IPS-11a (cell line): ENCODE data around the gene FBXO44.
A peak's percentile ranks its signal among the peaks of the same experiment; 100 is the strongest.
"Not testable (repeated sequence)": the region's sequence is repeated elsewhere in the genome, so short reads cannot be mapped to it uniquely, and the experiment has no call there.

Source experiments
- H3K4me3 ChIP-seq: one replicate; pipeline ENCODE4 v1.5.1; 2013; ENCODE audit warnings: low read depth, low read length, control low read depth

The FBXO44 gene

DNA sequence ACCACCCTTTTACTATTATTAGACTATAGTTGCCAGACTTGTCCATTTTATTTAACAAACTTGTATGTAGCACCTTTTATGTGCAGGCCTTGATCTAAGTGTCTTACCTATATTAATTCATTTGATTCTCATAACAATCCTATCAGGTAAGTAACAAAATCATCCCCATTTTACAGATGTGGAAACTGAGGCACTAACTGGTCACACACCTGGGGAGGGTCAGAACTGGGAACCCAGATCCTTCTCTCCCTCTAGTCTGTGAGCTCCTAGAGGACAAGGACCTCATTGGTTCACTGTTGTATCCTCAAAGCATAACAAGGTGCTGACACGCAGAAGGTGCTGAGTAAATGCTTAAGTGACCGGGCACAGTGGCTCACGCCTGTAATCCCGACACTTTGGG lies 15.3 kb upstream of the FBXO44 start:
- no peak overlapping the region for H3K4me3 ChIP-seq

DNA sequence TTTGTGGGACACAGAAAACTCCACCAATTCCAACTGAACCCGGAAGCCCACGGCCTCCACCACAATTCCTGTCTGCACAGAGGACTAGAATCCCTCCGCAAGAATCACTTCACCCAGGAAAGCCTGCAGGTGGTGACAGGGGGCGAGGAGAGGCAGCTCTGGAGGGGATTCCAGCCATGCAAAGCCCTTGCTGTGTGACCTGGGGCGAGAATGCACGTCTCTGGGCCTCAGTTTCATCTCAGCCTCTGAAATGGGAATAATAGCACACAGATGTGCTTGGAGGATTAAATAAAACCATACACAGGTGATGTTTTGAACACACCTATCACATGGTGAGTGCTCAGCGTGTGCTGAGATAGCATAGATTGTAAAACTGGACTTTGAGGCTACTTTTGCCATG lies 14.6 kb upstream of the FBXO44 start:
- no peak overlapping the region for H3K4me3 ChIP-seq

DNA sequence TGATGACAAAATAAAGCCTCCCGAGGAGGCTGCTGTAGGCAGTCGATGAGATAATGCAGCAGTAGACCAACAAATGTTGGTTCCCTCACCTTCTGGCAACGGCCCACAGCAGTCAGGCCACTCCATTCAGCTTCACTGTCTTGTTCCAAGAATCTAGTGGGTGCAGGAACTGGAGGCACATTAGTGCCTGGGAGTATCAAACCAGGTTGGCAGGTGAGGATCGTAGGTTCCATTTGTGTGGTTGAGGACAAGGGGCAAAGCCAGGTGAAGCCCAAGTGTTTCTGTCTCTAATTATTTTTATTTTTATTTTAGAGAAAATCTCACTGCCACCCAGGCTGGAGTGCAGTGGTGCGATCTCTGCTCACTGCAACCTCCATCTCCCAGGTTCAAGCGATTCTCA lies 13.7 kb upstream of the FBXO44 start:
- no peak overlapping the region for H3K4me3 ChIP-seq

DNA sequence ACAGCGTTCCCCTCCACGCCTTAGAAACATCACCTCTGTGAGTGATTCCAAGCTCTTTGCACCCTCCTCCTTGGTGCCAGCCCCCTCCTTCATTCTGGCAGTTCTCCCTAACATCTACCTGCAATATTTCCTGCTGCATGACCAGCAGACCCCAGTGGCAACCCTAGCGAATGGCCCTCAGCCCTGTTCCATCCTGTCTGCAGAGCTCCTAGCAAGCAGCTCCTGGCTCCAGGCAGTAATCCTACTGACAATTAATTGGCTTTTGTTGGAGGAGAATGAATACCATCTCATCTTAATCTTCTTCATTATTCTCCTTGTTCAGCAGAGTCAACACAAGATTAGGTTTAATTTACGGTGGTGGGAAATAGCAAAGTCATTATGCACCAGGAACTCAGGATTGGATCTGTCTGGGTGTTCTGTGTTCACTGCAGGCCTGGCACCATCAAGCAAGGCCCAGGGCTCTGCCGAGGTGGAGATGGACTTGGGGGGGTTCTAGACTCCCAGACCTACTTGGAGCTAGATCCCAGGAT lies 12.8 kb upstream of the FBXO44 start:
- H3K4me3 ChIP-seq = no peak overlapping the region

DNA sequence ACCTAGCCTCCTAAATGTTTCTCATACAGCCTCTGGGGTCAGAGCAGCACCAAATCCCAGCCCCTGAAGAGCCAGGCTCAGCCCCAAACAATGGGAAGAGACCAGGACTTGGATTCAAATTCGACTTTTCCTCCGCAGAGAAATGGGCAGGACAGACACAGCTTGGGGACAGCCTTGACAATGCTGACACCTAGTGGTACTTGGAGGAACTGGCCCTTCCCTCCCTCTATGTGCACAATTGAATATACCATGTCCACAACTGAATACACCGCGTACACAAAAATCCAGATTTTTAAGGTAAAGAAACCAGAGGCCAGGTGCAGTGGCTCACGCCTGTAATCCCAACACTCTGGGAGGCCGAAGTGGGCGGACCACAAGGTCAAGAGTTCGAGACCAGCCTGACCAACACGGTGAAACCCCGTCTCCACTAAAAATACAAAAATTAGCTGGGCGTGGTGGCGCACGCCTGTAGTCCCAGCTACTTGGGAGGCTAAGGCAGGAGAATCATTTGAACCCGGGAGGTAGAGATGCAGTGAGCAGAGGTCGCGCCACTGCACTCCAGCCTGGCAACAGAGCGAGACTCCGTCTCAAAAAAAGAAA lies 12.2 kb upstream of the FBXO44 start:
- not testable (repeated sequence) for H3K4me3 ChIP-seq

DNA sequence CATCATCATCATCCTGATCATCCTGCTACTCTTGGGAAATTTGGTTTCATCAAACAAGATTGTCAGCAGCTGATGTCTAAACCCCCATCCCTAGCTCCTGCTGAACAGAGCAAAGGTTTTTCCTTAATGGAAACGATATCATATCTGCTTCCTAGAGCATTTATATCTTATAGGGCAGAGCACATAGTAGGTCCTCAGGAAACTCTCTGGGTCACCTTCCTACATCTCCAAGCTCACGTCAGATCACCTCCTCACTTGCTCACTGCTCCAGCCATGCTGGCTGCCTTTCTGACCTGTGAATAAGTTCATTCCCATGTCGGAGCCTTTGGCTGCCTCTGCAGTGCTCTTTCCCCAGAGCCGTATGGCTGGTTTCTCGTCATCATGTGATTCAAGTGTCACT lies 10.9 kb upstream of the FBXO44 start:
- no peak overlapping the region for H3K4me3 ChIP-seq

DNA sequence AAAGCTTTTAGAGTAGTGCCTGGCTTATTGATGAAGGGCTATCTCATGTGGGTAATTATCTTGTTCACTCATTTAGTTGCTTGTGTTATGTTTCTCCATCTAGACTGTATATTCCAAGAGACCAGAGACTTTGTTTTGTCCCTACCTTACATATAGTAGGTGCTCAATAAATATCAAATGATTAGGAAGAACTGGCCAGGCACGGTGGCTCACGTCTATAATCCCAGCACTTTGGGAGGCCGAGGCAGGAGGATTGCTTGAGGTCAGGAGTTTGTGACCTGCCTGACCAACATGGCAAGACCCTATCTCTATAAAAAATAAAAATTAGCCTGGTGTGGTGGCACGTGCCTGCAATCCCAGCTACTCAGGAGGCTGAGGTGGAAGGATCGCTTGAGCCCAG lies 9.4 kb upstream of the FBXO44 start:
- H3K4me3 ChIP-seq = no peak overlapping the region

DNA sequence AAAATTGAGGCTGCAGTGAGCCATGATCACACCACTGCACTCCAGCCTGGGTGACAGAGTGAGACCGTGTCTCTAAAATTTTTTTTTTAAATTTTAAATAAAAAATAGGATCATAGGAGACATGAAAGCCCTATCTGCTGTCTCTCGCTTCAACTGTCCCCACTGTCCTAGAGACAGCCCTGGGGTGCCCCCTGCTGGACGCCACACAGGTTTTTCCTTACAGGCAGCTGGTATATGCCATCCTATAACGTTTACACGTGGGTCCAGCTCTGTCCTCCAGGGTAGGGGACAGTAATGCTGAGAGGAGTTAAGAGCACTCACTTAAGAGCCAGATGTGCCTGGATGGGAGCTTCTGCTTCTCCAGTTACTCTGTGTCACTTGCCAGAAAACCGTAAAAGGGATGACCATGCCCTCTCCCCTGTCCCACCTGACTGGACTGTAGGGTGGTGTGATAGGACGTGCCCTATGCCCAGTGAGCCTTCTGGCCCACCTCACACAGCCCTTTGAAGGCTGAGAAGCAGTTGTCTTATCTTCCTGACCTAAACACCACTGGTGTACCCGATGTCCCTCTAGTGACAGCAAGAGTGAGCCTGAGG lies 8.9 kb upstream of the FBXO44 start:
- H3K4me3 ChIP-seq = no peak overlapping the region

DNA sequence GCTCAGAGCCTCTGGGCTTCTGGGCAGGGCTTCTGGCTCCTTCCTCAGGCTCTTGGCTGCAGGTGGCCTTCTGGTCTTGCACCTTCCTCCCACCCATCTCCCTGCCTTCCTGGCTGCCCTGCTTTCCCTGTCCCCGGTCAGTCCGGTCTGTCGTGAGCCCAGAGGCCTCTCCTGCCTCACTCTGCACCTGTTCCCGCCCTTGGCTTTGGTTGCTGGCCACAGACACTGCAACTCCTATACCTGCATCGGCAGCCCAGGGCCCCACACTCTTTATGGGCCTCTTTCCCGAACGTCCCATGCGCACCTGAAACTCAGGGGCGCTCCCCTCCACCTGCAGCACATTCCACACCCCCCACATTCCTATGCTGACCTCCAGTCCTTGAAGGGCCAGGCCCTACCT lies 8.4 kb upstream of the FBXO44 start:
- no peak overlapping the region for H3K4me3 ChIP-seq

DNA sequence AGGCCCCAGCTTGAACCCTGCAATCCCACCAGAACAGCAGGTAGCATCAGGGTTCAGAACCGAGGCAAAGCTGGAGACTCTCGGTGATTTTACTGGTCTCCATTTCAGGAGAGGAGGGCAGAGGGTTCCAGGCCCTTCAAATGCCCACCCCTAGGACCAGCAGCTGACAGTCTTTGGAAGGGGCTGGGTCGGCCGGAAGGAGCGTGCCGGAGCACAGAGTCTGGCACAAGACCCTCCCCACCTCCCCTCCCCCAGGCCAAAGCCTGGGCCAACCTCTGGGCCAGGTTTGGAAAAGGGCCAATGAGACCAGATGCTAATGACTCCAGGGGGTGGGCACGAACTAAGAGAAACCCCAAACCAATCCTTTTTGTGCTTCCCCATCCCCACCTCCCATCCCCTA lies 7.3 kb upstream of the FBXO44 start:
- no peak overlapping the region for H3K4me3 ChIP-seq

DNA sequence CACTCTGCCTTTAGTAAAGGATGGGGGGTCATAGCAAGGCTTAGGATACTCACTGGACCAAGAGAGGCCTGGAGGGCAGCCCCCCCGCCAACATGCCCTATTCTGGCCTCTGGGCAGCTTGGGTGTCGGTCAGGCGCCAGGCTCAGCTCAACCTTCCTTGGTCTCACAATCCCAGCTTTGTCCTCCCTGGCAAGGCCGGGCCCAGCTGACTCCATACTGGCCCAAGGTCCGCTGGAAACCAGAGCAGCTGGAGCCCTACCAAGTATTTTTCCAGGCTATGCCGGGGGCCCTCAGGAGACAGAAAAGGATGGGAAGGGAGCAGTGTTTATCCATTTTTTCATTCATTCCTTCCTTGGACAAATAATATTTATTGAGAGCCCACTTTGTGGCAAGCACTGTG lies 6.6 kb upstream of the FBXO44 start:
- no peak overlapping the region for H3K4me3 ChIP-seq

DNA sequence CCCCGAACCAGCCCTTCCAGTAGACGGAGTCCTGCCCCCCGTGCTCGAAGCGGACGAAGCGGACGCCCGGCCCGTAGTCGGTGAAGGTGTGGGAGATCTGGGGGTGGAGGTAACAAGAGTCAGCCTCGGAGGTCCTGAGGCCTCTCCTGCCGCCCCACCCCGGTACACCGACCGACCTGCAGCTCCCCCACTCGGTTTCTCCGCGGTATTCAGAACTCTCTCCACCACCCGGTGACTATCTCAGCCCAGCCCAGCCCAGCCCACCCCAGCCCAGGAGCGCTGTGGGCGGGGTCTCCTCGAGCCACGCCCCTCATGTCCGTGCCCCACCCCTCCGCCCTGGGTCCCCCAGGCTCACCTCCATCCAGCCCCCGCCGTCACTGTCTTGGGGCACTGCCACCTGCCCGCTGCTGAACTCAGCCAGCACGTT lies 5.9 kb upstream of the FBXO44 start:
- H3K4me3 ChIP-seq = no peak overlapping the region

DNA sequence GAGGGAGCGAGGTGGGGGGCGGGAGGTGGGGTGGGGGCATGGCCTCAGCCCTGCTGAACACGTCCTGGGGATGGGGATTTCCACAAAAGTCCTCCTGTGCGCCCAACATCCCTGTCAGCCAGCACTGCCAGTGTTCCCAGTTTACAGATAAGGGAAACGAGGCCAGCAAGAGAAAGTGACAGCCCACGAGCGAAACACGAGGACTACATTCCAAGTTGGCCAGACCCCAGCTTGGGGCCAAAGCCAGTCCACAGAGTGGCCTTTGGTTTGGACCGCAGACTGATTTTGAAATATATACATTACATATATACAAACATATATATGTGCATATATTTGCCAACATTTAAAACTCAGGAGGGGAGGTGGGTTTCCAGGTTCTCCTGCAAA lies 5.4 kb upstream of the FBXO44 start:
- no peak overlapping the region for H3K4me3 ChIP-seq

DNA sequence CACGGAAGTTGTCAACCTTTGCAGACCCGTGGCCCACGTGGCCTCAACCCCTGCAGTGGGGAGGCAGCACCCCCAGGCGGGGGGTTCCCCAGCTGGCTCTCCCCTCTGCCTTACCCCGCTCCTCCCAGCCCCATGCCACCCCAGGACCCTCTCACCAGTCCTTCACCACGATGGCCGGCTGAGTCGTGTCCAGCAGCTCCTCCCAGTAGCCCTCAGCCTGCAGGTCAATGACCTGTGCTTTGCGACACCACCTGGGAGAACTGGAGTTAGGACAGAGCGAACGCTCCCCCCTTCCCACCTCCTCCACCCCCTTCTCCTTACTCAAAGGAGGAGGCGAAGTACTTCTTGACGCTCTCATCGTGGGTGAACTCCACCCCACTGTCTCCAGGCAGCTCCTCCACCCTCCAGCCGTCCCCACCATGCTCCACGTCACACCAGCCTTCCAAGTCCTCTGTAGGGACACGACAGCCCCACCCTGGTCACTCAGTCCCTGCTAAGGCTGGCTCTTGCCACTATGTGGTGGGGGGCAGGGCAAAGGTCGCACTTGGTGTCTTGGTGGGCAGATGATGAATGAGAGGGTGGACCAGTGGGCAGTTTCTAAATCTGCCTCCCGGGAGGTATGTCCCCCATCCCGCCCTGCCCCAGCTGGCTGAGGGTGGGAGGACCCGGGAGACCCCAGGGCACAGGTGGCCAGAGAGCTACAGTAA lies 4.9 kb upstream of the FBXO44 start:
- no peak overlapping the region for H3K4me3 ChIP-seq

DNA sequence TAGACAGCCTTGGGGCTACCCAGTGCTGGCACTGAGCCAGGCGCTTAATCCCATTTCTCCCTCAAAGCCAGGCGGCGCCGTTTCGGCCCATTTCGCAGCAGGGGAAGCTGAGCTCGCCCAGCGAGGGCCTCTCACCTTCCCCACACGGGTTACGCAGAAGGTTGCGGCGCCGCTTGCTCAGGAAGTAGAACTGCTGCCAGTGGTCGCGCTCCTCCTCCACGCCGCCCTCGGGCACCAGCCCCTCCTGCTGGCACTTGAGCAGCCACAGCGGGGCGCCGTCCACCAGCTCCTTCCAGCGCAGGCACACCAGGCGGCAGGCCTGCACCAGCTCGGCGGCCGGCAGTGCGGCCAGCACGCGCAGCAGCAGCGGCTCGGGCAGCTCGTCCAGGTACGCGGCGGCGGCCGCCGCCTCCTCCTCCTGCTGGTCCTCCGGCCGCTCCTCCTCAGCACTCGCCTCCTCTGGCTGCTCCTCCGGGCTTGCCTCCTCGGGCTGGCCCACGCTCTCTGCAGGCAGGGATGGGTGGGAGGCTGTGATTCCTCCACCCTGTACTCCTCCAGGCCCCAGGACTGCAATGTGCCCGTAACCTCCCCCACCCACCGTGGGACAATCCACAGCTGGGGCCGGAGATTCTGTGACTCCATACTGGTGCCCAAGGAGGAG lies 4.2 kb upstream of the FBXO44 start:
- H3K4me3 ChIP-seq = no peak overlapping the region

DNA sequence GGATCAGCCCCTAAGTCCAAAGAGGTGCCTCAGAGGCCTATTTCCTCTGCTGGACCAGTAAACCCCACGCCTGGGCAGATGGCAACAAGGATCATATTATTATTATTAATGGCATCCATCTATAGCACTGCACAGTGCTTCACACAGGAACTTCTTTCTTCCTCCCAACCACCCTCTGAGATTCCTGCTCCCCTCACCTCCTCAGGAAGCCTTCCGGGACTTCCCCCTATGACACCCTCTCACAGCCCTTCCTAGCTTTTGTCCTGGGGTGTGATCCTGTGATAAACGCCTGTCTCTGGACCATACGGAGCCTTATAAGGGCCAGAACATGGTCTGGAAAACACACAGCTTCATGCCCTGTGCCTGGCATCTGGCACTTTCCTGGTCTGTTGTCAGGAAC lies 3.7 kb upstream of the FBXO44 start:
- H3K4me3 ChIP-seq = no peak overlapping the region

DNA sequence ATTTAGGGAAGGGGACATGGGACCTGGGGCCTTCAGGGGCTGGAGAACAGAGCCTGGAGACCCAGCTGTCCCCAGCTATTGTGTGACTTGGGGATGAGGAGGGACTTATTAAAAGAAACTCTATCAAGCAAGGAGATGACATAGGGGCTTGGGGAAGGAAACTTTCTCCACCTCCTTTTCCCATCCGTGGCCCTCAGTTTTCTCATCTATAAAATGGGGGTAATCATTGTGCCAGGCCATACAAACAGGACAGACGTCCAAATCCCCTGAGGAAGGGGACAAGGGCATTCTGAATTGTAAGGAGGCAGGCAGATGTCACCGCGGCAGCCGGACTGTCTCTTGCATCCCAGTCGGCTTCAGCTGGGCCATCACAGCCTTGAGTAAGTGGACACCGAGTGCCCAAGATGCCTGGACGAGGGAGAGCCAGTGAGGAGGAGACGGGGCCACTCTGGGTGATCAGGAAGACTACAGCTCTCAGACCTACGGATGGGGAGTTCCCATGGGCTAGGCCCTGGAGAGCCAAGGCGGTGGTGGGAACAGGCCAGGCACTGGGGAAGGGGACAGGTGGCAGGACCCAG lies 2.4 kb upstream of the FBXO44 start:
- H3K4me3 ChIP-seq = no peak overlapping the region

DNA sequence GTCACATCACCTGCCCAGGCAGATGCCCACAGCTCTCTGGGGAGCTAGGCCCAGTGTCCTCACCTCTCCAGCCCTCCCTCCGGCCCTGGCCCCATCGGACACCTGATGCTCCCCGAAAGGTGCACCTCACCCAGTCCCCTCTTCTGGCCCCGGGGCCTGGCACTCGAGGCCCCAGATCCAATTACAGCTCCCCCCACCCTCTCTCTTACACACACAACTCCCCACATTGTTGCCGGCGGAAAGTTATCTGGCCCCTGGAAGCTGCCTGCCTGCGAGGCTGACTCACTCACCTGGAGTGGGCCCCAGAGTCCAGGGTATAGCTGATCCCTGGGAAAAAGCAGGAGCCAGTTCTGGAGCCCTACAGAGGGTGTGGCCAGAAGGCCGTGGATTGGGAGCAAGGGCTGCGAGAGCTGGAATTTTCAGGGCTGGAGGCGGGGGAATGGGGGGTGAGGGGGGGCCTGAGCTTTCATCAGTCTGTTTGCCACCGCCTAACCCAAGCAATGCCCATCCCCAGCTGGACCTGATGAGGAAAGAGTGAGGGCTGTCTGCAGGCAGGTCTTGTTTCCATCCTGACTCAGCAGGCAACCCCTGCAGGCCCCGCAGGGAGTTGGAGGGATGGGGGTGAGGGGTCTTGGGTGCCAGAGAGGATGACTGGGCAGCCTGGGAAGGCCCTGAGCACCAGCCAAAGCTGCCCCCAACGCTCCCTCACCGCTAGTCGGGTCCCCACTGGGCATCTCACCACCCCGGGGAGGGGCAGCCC lies 1.4 kb upstream of the FBXO44 start:
- H3K4me3 ChIP-seq = peak overlapping the region; percentile 51

DNA sequence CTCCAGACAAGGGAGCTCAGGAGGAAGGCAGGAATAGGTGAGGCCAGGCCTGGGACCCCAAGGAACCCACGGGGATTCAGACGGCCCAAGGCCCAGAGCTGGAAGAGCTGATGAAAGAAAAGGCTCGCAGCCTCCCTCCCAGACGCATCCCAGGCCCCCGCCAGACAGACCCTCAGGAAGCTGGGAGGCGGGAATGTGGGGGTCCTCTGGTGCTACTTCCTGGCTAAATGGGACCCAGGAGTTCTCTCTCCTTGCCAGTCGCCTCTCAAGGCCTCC lies 878 bp upstream of the FBXO44 start:
- peak overlapping the region; percentile 51 for H3K4me3 ChIP-seq

DNA sequence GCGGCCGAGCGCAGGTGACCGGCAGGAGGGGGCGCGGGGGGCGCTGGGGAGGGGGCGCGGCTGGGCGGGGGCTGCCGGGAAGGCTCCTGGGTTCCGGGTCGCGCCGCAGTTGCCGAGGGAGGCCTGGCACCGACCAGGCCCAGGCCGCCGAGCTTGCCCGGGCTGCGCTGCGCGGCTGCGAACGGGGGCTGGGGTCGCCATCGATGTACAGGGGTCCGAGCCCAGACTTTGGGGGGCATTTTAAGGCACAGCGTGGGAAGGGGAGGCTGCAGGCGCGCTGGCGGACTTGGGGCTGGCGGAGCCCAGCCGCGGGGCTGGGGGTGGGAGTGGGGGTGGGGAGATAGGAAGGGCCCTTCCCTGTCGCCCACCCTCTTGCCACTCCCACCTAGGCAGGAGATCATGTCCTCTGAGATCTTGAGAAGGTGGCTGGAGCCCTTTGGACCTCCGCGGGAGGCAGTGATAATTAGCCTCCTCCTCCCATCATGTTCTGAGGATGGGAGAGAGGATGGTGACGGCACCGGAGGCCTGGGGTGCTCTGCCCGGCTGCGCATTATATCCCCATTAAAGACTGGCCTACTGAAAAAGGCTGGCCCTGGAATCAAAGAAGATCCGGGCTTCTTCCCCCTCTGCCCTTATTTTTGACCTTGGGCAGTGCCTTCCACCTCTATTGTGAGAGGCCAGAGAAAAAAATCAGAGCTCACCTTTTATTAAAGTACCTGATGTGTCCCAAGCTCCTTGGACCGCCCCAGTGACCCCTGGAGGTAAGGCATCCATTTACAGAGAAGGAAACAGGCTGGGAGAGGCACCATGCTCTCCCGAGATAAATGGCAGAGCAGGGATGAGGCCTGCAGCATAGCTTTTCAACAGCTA lies 497 bp downstream of the FBXO44 start:
- H3K4me3 ChIP-seq = peak overlapping the region; percentile 50
